Stimulated activated CD8-positive, alpha-beta memory T cell treated with anti-CD3 and anti-CD28 coated beads, Interleukin-15, amount 100 ng/mL, for 4 hours (primary cell): ENCODE measurements around the gene SLC4A7.
A peak's percentile ranks its signal among the peaks of the same experiment; 100 is the strongest.
"Not testable (repeated sequence)": the region's sequence is repeated elsewhere in the genome, so short reads cannot be mapped to it uniquely, and the experiment has no call there.

Source experiments
- DNase-seq, 2 donors: peaks; one replicate each; pipeline ENCODE4 v3.0.0-alpha.2; 2020; ENCODE audit warnings: low read depth in 2 of 2

Gene SLC4A7

DNA sequence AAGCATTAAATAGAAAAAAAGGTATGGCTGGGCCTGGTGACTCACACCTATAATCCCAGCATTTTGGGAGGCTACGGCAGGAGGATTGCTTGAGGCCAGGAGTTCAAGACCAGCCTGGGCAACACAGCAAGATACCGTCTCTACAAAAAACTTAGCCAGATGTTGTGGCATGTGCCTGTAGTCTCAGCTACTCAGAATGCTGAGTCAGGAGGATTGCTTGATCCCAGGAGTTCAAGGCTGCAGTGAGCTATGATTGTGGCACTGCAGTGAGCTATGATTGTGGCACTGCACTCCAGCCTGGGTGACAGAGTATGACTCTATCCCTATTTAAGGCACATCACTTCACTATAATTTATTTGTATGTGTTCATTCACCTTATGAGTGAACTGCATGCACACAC lies 54.3 kb downstream of the SLC4A7 start:
- DNase-seq = no peak

- DNase-seq = no peak
Measured at GRCh38 chr3:27428446-27428845, 55.7 kb downstream of the SLC4A7 start.

GRCh38 chr3:27426926-27427325 lies 57.3 kb downstream of the SLC4A7 start:
- DNase-seq = no peak

GRCh38 chr3:27425896-27426565 lies 58.2 kb downstream of the SLC4A7 start:
- no peak for DNase-seq

DNA sequence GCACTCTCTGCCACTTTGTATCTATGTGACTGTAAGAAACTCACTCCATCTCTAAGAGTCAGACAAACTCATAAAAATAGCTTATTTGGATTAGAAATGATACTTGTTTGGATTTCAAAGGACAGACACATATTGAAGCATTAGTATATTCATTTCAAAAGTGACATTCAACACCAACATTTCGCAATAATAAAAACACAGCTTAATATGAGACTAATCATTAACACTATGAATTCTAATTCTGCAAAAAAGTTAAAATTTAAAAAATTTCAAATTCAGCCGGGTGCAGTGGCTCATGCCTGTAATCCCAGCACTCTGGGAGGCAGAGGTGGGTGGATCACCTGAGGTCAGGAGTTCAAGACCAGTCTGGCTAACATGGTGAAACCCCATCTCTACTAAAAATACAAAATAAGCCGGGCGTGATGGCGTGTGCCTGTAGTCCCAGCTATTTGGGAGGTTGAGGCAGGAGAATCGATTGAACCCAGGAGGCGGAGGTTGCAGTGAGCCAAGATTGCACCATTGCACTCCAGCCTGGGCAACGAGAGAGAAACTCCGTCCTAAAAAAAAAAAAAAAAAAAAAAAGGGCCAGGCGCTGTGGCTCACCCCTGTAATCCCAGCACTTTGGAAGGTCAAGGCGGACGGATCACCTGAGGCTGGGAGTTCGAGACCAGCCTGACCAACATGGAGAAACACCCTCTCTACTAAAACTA lies 59.2 kb downstream of the SLC4A7 start:
- DNase-seq = not testable (repeated sequence)

GRCh38 chr3:27423463-27423862 lies 60.7 kb downstream of the SLC4A7 start:
- no peak for DNase-seq

DNA sequence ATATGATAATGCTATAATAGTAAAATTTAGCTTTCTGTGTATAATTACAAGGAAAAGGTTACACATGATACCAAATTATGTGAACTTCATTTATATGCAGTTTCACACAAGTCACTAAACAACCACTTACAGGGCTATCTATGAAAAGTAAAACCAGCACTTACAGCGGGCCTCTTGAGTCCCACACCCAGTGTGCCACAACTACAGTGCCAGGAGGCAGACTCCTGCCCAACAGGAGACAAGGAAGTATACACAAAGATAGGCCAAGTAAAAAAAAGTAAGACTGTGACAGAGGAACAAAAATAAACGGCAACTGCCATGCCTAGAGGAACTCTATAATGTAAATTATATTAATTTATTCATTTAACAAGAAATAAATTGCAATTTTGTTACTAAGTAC lies 61.6 kb downstream of the SLC4A7 start:
- DNase-seq = no peak

DNA sequence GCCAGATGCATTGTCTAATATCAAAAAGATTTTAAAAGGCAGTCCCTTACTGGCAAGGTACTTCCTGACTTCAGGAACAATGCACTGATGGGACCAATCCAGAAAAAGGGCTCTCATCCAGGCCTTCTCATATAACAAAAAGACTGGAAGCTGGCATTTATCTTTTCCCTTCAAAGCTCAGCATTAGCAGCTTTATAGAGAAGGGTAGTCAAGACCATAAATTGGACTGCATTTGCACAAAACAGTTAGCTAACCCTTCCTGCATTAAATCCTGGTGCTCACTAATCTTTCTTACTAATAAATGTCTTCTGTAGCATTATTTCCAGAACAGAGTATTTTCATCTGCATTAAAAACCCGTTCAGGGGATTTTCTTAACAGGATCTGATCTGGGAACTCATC lies 69.0 kb downstream of the SLC4A7 start:
- DNase-seq = no peak

GRCh38 chr3:27392950-27393679 lies 91.1 kb downstream of the SLC4A7 start:
- no peak for DNase-seq

- DNase-seq = not testable (repeated sequence)
Measured at GRCh38 chr3:27392414-27392813, 91.8 kb downstream of the SLC4A7 start.

- no peak for DNase-seq
Measured at GRCh38 chr3:27391796-27392195, 92.4 kb downstream of the SLC4A7 start.

DNA sequence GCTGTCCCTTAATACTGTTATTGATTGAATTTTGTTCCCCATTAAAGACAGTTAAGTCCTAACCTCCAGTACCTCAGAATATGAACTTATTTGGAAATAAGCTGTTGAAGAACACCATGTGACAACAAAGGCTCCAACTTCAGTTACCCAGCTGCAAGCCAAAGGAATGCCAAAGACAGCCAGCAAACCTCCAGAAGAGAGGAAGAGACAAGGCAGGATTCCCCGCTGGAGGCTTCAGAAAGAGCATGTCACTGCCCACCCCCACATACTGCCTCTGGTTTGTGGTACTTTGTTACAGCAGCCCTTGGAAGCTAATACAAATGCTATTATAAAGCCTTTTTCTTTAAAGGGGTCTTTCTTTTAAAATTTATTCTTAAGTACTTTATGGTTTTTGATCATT lies 96.6 kb downstream of the SLC4A7 start:
- no peak for DNase-seq

DNA sequence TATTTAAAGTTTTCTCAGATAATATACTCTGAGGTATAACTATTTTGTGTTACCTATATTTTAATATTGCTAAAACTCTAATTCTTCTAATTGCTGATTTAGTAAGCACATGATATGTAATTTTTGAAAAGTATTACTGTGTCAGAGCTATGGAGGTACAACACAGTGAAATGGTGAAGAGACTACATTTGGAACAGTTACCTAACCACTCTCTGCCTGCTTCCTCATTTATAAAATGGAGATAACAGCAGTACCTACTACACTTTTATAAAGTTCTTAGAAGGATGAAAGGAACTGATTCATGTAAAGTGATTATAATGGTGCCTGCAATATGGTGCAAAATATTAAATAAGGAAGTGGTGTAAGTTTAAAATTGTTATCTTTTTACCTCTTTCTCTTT lies 98.7 kb downstream of the SLC4A7 start:
- no peak for DNase-seq

- no peak for DNase-seq
Measured at GRCh38 chr3:27384191-27384590, 100.0 kb downstream of the SLC4A7 start.

DNA sequence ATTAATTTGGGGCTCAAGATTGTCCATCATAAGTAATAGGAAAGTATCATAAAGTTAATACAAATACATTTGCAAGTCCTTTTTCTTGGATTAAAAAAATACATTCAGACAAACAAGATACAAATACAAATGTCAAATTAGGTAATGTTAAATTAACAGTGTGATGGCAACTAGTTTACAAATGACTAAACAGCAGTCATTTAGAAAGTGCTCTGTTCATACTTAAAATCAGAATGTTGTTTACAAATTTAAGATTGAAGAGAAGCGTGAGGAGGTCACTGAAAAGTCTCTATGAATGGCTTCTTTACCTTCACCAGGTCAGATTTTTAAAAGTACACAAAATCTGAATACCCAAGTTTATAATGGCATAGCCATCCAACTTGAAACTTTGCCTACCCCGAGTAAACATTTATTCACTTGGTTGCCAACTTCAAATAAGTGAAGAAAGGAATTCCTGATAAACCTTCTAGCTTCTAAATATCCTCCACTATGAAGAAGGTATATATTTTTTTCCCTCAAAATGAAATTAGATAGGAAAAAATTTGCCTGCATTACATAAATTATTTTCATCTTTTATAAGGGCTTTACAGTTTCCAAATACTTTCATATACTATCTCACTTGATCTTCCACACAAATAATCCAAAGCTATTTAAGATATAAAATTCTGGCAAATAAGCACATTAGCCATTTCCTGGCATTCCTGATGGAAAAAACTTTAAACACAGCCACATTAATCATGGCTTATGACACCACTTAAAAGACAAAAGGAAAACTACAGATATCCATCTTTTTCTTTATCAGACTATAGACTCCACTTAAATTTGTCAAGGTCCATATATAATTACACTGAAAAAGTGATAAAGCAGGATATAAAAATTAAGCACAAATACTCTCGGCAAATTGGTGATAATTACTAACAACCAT lies 103.5 kb downstream of the SLC4A7 start:
- DNase-seq = no peak

GRCh38 chr3:27378331-27378730 lies 105.9 kb downstream of the SLC4A7 start:
- DNase-seq = no peak

- DNase-seq = no peak
Measured at GRCh38 chr3:27376109-27376772, 107.9 kb downstream of the SLC4A7 start.

DNA sequence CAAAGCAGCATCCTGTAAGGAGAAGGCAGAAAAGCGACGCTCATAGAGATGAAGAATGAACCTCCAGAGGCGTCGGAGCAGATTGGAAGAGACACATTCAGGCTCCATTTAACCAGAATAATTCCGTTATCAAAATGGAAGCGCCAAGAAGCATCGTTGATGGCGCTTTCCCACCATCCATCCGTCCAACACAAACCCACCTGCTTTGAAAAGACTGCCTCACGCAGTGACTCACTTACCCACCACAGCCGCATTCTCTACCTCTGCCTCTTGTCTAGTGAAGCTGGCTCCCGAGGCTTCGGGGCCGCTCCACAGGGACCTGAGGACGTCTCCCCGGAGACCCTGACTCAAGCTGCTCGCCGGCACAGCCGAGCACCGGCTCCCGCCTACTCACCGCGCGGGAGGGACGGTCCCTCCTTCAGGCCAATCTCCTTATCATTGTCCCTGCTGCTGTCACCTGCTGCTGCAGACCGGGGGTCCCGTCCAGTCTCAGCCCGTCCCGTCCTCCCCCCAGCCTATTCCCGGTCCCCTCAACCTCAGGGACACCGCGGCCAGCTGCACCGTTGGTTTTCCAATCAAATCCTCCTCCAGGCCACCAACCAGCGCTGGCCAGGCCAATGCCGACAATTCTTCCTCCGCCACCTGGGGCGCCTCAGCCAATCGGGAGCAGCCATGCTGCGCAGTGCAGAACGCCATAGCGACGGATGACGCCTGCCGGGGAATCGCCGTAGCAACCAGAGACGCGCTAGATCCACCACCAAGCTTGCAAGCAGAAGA lies 115.2 kb downstream of the SLC4A7 start, which contains the start of gene NEK10:
TSS of gene NEK10 (minus strand) at position 553 of the 777 bp plus-strand sequence. CDS start 16,501 bp downstream, outside the sequence.
- peak; percentile 78 to 81 for DNase-seq

DNA sequence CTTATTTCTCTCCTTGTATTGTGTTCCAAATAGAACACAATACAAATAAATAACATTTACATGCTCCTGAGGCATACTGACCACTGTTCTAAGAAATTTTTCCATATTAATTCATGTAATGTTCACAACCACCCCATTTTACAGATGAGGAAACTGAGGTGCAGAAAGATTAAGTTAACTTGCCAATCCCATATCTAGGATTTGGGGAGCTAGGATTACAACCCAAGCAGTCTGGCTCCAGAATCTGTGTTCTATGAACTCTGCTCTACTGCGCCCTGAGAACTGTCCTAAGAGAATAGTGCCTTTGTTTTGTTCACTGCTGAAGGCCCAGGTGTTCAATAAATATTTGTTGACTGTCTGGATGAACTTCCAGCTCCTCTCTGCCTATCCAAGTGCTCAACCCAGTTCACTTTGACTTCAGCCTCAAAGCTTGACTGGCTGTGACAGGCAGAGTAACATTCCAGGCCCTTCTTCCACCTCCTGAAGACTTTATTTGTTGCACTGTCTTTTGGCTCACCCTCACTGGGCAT lies 118.1 kb downstream of the SLC4A7 start:
- DNase-seq = no peak
